Thyroid gland (tissue), 4 donors: ENCODE data around the gene EDC3. TPM values are rescaled to one million over a fixed set of nuclear protein-coding genes. Genes with fewer than 3 reads are reported as not detected.
A peak's percentile ranks its signal among the peaks of the same experiment; 100 is the strongest.

Experiments used
- DNase-seq, 2 donors: peaks; one replicate each; pipeline ENCODE4 v3.0.0-alpha.2; 2019
- H3K27ac ChIP-seq, 3 donors: fragments of 200-600 bp; sonication (generic); 1 replicate in 2 of 3; 2 replicates in 1 of 3; pipeline ENCODE4 v1.5.1; 2016 to 2019; ENCODE audit warnings: mild to moderate bottlenecking in 1 of 3, moderate library complexity in 1 of 3
- H3K27me3 ChIP-seq: fragments of 200-600 bp; sonication (generic); one replicate; pipeline ENCODE4 v1.5.1; 2019
- H3K36me3 ChIP-seq, 2 donors: fragments of 200-600 bp; sonication (generic); one replicate each; pipeline ENCODE4 v1.5.1; 2016 to 2019
- H3K4me1 ChIP-seq, 2 donors: fragments of 200-600 bp; sonication (generic); one replicate each; pipeline ENCODE4 v1.5.1; 2017 to 2019
- H3K4me3 ChIP-seq, 3 donors: fragments of 200-600 bp; sonication (generic); replicated peaks in 1 of 3; 1 replicate in 2 of 3; 2 replicates in 1 of 3; pipeline ENCODE4 v1.5.1; 2016; ENCODE audit warnings: mild to moderate bottlenecking in 1 of 3
- H3K9me3 ChIP-seq: fragments of 200-600 bp; sonication (generic); one replicate; pipeline ENCODE4 v1.5.1; 2017
- POLR2A ChIP-seq, 2 donors: fragments of 450-650 bp; IDR thresholded peaks; one replicate each; pipeline ENCODE4 v1.6.1; 2017; ENCODE audit warnings: antibody characterized with exemption in 2 of 2, mild to moderate bottlenecking in 2 of 2, moderate library complexity in 1 of 2
- WGBS, 2 donors: methylation state at CpG; one replicate each; pipeline ENCODE4 v1.1.5; 2017; 5-methylcytosine and 5-hydroxymethylcytosine counted together
- intact Hi-C: fragments of 100-400 bp; cut with DNase I; formaldehyde crosslinking; loops from one replicate; pipeline ENCODE4 v1.15.1; 2023
- total RNA-seq, 4 donors: library from RNA; depleted of rRNA; stranded (reverse); fragments of >200 nt; gene quantifications; one replicate each; pipeline ENCODE4 v1.2.3, GENCODE V29; 2016
- TF ChIP-seq, protein P1 (sequence below), 6 experiments: fragments of 200-600 bp in 3 of 6; fragments of 450-650 bp in 3 of 6; sonication (generic) in 3 of 6; IDR thresholded peaks; one replicate each; pipeline ENCODE4 v1.5.1; 2016 to 2019; ENCODE audit warnings: antibody characterized with exemption in 6 of 6, mild to moderate bottlenecking in 2 of 6, inconsistent platforms in 1 of 6, moderate library complexity in 1 of 6

Gene EDC3
- total RNA-seq, 4 donors from 2014 or later, result 16.3 to 64.7 (median 25.7) TPM

GRCh38 chr15:74620636-74621545 lies 74.9 kb downstream of the EDC3 start:
- Histone ChIP-seq H3K4me1 (peaks cover 17 to 19% of the 10 kb centered on the region in 2 donors), H3K9me3 (no peaks in the 10 kb centered on the region), H3K27me3 (no peaks in the 10 kb centered on the region), H3K27ac (no peak overlapping the region), H3K4me3 (no peak overlapping the region), H3K36me3 (peaks cover 58 to 65% of the 10 kb centered on the region in 2 donors)
- intact Hi-C loops, result loop anchor here (10.0 kb wide), 1 partner anchor 166 kb away; no protein-coding TSS in a partner anchor
- WGBS, 2 donors, result 54 to 61% methylated on average over 14 to 23 of the region's 23 CpGs
- TF ChIP-seq POLR2A (IDR thresholded peaks at IDR 0.05), result no peak
- TF ChIP-seq, protein P1, sequence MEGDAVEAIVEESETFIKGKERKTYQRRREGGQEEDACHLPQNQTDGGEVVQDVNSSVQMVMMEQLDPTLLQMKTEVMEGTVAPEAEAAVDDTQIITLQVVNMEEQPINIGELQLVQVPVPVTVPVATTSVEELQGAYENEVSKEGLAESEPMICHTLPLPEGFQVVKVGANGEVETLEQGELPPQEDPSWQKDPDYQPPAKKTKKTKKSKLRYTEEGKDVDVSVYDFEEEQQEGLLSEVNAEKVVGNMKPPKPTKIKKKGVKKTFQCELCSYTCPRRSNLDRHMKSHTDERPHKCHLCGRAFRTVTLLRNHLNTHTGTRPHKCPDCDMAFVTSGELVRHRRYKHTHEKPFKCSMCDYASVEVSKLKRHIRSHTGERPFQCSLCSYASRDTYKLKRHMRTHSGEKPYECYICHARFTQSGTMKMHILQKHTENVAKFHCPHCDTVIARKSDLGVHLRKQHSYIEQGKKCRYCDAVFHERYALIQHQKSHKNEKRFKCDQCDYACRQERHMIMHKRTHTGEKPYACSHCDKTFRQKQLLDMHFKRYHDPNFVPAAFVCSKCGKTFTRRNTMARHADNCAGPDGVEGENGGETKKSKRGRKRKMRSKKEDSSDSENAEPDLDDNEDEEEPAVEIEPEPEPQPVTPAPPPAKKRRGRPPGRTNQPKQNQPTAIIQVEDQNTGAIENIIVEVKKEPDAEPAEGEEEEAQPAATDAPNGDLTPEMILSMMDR (IDR thresholded peaks at IDR 0.05), result peak in 5 of 6 experiments; percentile 15 to 69 (median 55)
- peak; percentile 44 to 50 for DNase-seq

DNA sequence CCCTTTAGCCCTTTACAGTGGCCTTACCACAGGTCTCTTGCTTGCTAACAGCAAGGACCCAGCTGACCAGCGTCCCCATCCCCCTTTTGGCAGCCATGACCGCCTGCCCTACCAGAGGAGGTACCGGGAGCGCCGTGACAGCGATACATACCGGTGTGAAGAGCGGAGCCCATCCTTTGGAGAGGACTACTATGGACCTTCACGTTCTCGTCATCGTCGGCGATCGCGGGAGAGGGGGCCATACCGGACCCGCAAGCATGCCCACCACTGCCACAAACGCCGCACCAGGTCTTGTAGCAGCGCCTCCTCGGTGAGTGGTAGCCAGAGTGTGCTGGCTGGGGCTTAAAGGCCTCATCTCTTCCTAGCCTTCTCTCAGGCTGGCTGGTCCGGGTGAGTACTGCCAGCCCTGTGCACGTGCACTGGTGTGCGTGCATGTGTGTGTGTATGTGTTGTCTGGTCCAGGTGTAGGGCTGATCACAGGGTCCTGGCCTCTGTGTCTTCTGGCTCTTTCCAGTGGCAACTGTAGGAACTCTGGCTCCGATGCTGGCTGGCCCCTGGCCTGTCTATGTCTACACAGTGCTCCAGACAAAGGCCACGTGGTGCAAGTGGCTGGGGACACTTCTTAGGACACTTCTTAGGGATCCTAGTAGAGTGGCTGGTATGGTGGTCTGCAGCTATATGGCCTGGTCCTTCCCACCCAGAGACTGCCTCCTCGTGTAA lies 75.7 kb downstream of the EDC3 start:
- TF ChIP-seq, protein P1 (IDR thresholded peaks at IDR 0.05), result no peak
- TF ChIP-seq POLR2A (IDR thresholded peaks at IDR 0.05), result no peak
- intact Hi-C loops, result loop anchor here (10.0 kb wide), 2 partner anchors 165 to 235 kb away; no protein-coding TSS in a partner anchor
- peaks cover 50 to 57% of the 10 kb centered on the region in 2 donors for H3K36me3 ChIP-seq
- no peak overlapping the region for H3K4me3 ChIP-seq
- peaks cover 17 to 19% of the 10 kb centered on the region in 2 donors for H3K4me1 ChIP-seq
- WGBS, 2 donors, result 91 to 93% methylated on average over 24 to 27 of the region's 27 CpGs
- H3K27me3 ChIP-seq, result no peaks in the 10 kb centered on the region
- no peak for DNase-seq
- H3K27ac ChIP-seq, result no peak overlapping the region
- H3K9me3 ChIP-seq, result no peaks in the 10 kb centered on the region

- Histone ChIP-seq H3K4me1 (peaks cover 17 to 19% of the 10 kb centered on the region in 2 donors), H3K27ac (no peak overlapping the region), H3K27me3 (no peaks in the 10 kb centered on the region), H3K4me3 (no peak overlapping the region), H3K9me3 (no peaks in the 10 kb centered on the region), H3K36me3 (peaks cover 40 to 47% of the 10 kb centered on the region in 2 donors)
- DNase-seq, result no peak
- TF ChIP-seq, protein P1 (IDR thresholded peaks at IDR 0.05), result no peak
- intact Hi-C loops, result loop anchor here (10.0 kb wide), 1 partner anchor 234 kb away; no protein-coding TSS in a partner anchor
- WGBS, 2 donors, result 81 to 86% methylated on average over 15 of the region's 15 CpGs
Measured at GRCh38 chr15:74618841-74619596, 76.8 kb downstream of the EDC3 start.

DNA sequence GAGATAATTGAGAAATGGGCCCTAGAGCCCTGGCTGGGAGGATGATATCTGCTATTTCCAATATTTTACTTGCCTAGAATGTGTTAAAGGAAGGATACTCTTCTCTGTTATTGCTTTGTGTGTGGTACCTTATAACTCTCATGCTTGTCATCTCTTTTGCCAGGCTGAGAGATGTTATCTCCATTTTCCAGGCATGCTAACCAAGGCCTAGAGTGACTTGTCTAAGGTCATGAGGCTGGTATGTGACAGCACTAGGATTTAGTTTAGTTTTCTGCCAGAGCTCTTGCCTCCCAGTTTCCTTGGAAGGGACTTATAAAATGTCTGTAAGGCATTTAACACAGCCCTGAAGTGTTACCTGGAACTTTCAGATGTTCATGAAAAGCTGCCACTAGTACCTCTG lies 78.8 kb downstream of the EDC3 start:
- peak overlapping the region in 2 of 3 donors; percentile 79 to 98 for H3K4me3 ChIP-seq
- intact Hi-C loops, result loop anchor here (10.0 kb wide), 1 partner anchor 232 kb away; no protein-coding TSS in a partner anchor
- TF ChIP-seq, protein P1 (IDR thresholded peaks at IDR 0.05), result no peak
- no peak for TF ChIP-seq POLR2A (IDR thresholded peaks at IDR 0.05)

More for the DNA sequence above, 78.8 kb downstream of the EDC3 start:
- peaks cover 19 to 27% of the 10 kb centered on the region in 2 donors for H3K36me3 ChIP-seq
- no peaks in the 10 kb centered on the region for H3K27me3 ChIP-seq
- no peaks in the 10 kb centered on the region for H3K9me3 ChIP-seq
- H3K27ac ChIP-seq, result peak overlapping the region in 2 of 3 donors; percentile 98
- H3K4me1 ChIP-seq, result peaks cover 17 to 19% of the 10 kb centered on the region in 2 donors
- no peak for DNase-seq
